Right lobe of liver (tissue), 4 donors: ENCODE data around the gene PDZRN4.
A peak's percentile ranks its signal among the peaks of the same experiment; 100 is the strongest.

Experiments used
- CTCF ChIP-seq, 4 donors: fragments of 200-600 bp in 3 of 4; fragments of 450-650 bp in 1 of 4; IDR thresholded peaks; one replicate each; pipeline versions ENCODE4 v1.5.1 to v1.8.0; 2016 to 2022; ENCODE audit warnings: antibody characterized with exemption in 4 of 4, mild to moderate bottlenecking in 2 of 4
- POLR2A ChIP-seq: fragments of 450-650 bp; IDR thresholded peaks from one replicate; pipeline ENCODE4 v1.6.1; 2017; ENCODE audit warnings: antibody characterized with exemption, mild to moderate bottlenecking
- donor health status: DM: no; HTN: no; CAD: no.
- donor health status: DM: no; HTN: no; CAD: no.
- donor health status: DM: no; HTN: yes; CAD: no.

GRCh38 chr12:41190338-41190737 is 2.2 kb downstream of the PDZRN4 start:
- TF ChIP-seq CTCF (IDR thresholded peaks at IDR 0.05) (peak; percentile 23 to 33 (median 28)), POLR2A (no peak)
